Breast epithelium (tissue), 3 donors: ENCODE measurements around the gene LYSMD2.

Experiments
- CTCF ChIP-seq, 3 donors: fragments of 450-650 bp; IDR thresholded peaks; one replicate each; pipeline ENCODE4 v1.5.1; 2016 to 2017; ENCODE audit warnings: antibody characterized with exemption in 3 of 3, mild to moderate bottlenecking in 3 of 3, moderate library complexity in 3 of 3
- POLR2A ChIP-seq: fragments of 450-650 bp; IDR thresholded peaks from one replicate; pipeline ENCODE4 v1.6.1; 2016; ENCODE audit warnings: antibody characterized with exemption, mild to moderate bottlenecking, moderate library complexity
- POLR2AphosphoS5 ChIP-seq, 3 donors: sonication (generic); formaldehyde crosslinking; IDR thresholded peaks; one replicate each; pipeline ENCODE4 v1.6.1; 2017; ENCODE audit warnings: antibody characterized with exemption in 3 of 3

DNA sequence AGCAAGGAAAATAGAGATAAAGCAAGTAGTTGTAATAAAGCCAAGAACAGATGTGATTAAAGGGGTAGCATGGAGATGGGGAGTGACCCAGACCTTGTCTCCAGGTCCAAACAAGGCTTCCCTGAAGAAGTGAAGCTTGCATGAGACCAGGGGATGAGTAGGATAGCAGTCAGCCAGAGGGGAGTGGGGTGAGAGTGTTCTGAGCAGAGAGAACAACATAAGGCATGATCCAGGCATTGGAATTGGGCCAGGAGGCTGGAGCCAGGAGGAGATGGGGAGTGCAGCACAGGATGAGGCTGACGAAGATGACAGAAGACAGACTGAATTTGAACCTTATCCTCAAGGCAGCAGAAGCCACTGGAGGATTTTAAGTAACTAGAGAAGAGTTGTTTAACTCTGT is 21.2 kb upstream of the LYSMD2 start:
- TF ChIP-seq POLR2A: no peak
- no peak for TF ChIP-seq CTCF (IDR thresholded peaks at IDR 0.05)
- no peak for TF ChIP-seq POLR2AphosphoS5 (IDR thresholded peaks at IDR 0.05)
